ENCODE measurements around the gene SPSB1. TPM values are rescaled to one million over a fixed set of nuclear protein-coding genes. Genes with fewer than 3 reads are reported as not detected.

Gene SPSB1
- total RNA-seq, 1 donor from 2014 or later: 17.6 TPM

DNA sequence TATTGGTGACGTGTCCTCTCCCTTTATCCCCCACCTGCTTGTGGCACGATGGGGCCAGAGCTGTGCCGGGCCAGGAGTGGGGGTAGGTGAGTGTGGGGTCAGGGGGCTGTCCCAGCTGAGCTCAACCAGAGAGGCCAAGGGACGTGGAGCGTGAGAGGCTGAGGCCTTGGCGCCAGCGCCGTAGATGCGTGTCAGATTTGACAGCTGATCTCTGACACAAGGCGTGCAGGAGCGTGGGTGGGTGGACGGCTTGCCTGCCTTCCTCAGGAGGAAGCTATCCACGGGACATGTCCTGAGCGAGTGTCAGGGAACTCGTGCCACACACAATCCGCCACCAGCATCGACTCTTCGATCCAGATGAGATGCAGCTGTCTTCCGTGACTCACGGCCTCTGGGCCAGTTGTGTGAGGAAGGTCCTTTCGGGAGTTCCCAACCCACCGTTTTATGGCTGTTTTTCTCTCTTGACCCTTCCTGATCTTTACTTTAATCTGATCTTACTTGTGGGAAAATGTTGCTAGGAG, 56.7 kb downstream of the SPSB1 start:
- intact Hi-C loops (cut with micrococcal nuclease): no loop called here
- Histone ChIP-seq H3K27ac (replicated peaks) (peak overlapping the region; percentile 11), H3K36me3 (no peaks in the 10 kb centered on the region), H3K9me3 (replicated peaks) (no peaks in the 10 kb centered on the region), H3K27me3 (ENCODE audit: low read depth) (no peaks in the 10 kb centered on the region), H3K4me1 (peaks cover 39% of the 10 kb centered on the region), H3K4me3 (no peak overlapping the region)
- DNase-seq: no peak
- TF ChIP-seq, protein P1, sequence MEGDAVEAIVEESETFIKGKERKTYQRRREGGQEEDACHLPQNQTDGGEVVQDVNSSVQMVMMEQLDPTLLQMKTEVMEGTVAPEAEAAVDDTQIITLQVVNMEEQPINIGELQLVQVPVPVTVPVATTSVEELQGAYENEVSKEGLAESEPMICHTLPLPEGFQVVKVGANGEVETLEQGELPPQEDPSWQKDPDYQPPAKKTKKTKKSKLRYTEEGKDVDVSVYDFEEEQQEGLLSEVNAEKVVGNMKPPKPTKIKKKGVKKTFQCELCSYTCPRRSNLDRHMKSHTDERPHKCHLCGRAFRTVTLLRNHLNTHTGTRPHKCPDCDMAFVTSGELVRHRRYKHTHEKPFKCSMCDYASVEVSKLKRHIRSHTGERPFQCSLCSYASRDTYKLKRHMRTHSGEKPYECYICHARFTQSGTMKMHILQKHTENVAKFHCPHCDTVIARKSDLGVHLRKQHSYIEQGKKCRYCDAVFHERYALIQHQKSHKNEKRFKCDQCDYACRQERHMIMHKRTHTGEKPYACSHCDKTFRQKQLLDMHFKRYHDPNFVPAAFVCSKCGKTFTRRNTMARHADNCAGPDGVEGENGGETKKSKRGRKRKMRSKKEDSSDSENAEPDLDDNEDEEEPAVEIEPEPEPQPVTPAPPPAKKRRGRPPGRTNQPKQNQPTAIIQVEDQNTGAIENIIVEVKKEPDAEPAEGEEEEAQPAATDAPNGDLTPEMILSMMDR (IDR thresholded peaks at IDR 0.05; ENCODE audit: borderline replicate concordance): no peak

DNA sequence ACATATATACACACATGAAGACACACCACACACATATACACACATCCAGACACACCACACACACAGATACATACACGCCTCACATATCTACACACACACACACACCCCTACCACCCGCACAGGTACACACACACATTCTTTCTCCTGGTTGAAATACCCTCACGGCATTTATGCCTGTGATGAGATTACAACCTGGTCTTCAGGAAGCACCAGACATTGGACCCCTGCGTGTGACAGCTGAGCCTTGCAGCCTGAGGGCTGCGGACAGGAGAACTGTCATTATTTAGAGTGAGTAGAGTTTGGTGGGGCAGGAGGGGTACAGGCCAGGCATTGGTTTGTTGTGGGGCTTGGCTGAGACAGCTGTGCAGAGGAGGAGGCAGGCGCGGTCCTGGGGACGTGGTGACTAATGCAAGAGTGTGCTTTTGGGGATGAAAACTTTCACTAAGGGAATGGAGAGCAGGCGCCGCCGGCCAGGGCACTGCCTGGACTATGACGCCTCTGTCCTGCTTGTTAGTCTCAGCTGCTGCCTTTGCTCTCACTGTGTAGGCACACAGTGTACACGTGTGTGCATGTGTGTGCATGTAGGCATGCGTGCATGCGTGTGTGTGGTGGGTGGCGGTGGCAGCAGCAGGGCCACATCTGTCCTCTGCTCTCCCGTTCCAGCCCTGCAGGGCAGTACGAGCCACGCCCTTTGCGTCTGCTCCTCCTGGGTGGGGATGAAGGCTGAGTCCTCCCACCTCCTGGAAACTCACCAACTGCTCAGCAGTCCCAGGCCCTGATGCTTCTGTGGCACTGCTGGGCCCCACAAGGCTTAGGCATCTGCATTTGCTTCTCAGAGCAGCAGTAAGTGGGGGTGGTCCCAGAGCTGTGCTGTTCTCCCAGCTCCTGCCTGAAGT, 57.6 kb downstream of the SPSB1 start:
- H3K4me3 ChIP-seq: no peak overlapping the region
- DNase-seq: peak; percentile 51
- peaks cover 30% of the 10 kb centered on the region for H3K4me1 ChIP-seq
- intact Hi-C loops (cut with micrococcal nuclease): no loop called here
- TF ChIP-seq, protein P1 (IDR thresholded peaks at IDR 0.05; ENCODE audit: borderline replicate concordance): no peak
- H3K36me3 ChIP-seq: no peaks in the 10 kb centered on the region
- no peaks in the 10 kb centered on the region for H3K27me3 ChIP-seq (ENCODE audit: low read depth)
- H3K27ac ChIP-seq (replicated peaks): peak overlapping the region; percentile 11
- no peaks in the 10 kb centered on the region for H3K9me3 ChIP-seq (replicated peaks)

DNA sequence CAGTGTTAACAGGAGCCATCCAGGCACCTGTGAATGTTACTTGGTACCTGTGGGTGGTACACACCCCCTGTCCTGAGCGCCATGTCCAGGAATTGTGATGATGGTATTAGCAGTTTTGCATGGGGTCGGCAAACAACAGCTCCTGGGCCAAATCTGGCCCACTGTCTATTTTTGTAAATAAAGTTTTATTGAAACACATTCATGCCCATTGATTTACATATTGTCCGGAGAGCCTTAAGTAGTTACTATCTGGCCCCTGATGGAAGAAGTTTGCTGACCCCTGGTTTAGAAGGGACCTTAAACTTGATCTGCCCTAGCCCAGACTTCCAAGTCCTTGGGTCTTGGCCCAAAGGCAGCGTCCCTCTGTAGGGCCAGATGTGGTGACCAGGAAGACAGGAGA, 58.3 kb downstream of the SPSB1 start:
- H3K27me3 ChIP-seq (ENCODE audit: low read depth): no peaks in the 10 kb centered on the region
- intact Hi-C loops (cut with micrococcal nuclease): no loop called here
- no peak overlapping the region for H3K27ac ChIP-seq (replicated peaks)
- peaks cover 4% of the 10 kb centered on the region for H3K36me3 ChIP-seq
- H3K4me1 ChIP-seq: peaks cover 30% of the 10 kb centered on the region
- TF ChIP-seq, protein P1 (IDR thresholded peaks at IDR 0.05; ENCODE audit: borderline replicate concordance): no peak
- DNase-seq: no peak
- H3K9me3 ChIP-seq (replicated peaks): no peaks in the 10 kb centered on the region
- no peak overlapping the region for H3K4me3 ChIP-seq

DNA sequence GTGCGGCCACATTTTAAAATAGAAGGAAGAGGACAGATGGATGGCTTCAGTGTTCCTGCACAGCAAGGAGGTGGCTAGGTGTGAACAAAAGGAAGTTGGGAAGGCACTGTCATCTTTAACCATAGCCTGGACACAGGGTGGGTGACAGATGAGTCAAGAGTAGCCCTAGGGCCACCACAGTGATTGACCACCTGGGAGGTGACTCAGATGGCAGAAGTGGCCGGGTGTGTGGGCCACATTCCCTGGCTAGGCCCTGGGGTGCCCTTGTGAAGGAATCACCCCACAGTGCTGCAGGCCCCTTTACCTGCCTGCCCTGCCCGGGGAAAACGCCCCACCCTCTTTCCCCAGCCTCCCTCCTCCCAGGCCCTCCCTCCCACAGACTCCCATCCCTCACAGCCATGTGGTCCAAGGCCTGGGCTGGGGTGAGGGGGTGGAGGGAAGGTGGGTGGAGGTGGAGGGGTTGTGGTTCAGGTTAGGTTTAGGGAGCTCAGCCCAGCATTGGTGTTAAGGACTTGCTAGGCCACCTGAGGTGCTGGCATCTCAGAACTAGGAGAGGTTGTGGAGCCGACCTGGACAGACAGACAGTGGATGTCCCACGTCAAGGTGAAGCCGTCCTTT, 59.1 kb downstream of the SPSB1 start:
- no peak overlapping the region for H3K4me3 ChIP-seq
- H3K27me3 ChIP-seq (ENCODE audit: low read depth): no peaks in the 10 kb centered on the region
- H3K27ac ChIP-seq (replicated peaks): peak overlapping the region; percentile 33
- TF ChIP-seq, protein P1 (IDR thresholded peaks at IDR 0.05; ENCODE audit: borderline replicate concordance): no peak
- H3K36me3 ChIP-seq: peaks cover 11% of the 10 kb centered on the region
- H3K9me3 ChIP-seq (replicated peaks): no peaks in the 10 kb centered on the region
- intact Hi-C loops (cut with micrococcal nuclease): no loop called here
- H3K4me1 ChIP-seq: peaks cover 30% of the 10 kb centered on the region
- no peak for DNase-seq

DNA sequence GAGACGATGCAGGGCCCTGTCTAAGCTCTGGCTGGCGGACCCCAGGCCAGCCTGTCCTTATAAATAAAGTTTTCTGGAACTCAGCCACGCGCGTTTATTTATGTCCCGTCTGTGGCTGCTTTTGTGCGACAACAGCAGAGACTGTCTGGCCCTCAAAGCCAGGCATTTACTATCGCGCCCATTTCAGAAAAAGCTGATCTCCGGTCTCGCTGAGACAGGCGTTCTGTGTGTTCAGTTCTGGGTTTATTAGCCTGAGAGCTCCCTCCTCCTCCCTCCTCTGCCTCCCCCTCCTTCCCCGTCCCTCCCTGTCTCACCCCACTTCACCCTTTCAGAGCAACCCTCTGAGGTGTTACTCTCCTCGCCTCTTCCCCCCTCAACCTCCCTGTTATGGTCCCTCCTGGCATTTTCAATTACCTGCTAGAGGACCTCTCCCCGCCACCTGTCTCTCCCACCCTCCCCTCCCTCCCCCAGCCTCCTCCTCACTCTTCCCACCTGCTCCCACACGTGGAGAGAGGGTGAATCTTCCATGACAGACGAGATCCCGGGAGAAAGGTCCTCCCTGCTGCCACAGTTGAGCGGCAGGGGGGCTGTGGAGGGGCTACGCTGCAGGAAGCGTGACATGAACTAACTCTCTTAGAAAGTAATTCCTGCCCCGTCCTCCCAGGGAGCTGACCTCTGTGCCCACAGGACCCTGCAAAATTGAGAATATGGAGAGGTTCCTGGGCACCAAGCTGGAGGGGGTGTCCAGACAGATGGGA, 59.9 kb downstream of the SPSB1 start:
- TF ChIP-seq, protein P1 (IDR thresholded peaks at IDR 0.05; ENCODE audit: borderline replicate concordance): no peak
- Histone ChIP-seq H3K4me1 (peaks cover 30% of the 10 kb centered on the region), H3K9me3 (replicated peaks) (no peaks in the 10 kb centered on the region), H3K36me3 (peaks cover 15% of the 10 kb centered on the region), H3K27me3 (ENCODE audit: low read depth) (no peaks in the 10 kb centered on the region), H3K4me3 (no peak overlapping the region), H3K27ac (replicated peaks) (peak overlapping the region; percentile 33)
- intact Hi-C loops (cut with micrococcal nuclease): no loop called here
- no peak for DNase-seq
